SK-N-SH (cell line): ENCODE results near the gene LIN9. TPM values are rescaled to one million over a fixed set of nuclear protein-coding genes. Genes with fewer than 3 reads are reported as not detected.
"Not testable (repeated sequence)": the region's sequence is repeated elsewhere in the genome, so short reads cannot be mapped to it uniquely, and the experiment has no call there.

ENCODE experiments used
- CTCF ChIA-PET: fragments of 300-600, 350-600 bp; formaldehyde crosslinking; extraction: SDS; loops from one replicate; lab custom pipeline; 2021; lab: Yijun Ruan, JAX
- POLR2A ChIA-PET: fragments of 350-600 bp; sonication (Branson Sonifier 250); formaldehyde crosslinking; extraction: SDS; loops from one replicate; lab custom pipeline; 2020; ENCODE audit warnings: antibody characterized with exemption, inconsistent platforms; lab: Yijun Ruan, JAX
- DNase-seq: peaks from one replicate; pipeline ENCODE4 v3.0.0; 2012
- H2AFZ ChIP-seq: fragments of 200-600 bp; sonication (generic); 2 replicates; pipeline ENCODE4 v1.8.1; 2016; ENCODE audit warnings: antibody characterized with exemption, mild to moderate bottlenecking, low read depth
- H3F3A ChIP-seq: fragments of 200-600 bp; sonication (generic); replicated peaks from 2 replicates; pipeline ENCODE3; 2016; ENCODE audit warnings: antibody characterized with exemption, mild to moderate bottlenecking; ENCODE audit not compliant: insufficient read depth
- H3K27ac ChIP-seq, 2 experiments: fragments of 200-500 bp in 1 of 2; fragments of 200-600 bp in 1 of 2; sonication (Bioruptor generic) in 1 of 2; sonication (generic), shearing (Covaris generic) in 1 of 2; 2 replicates each; pipeline versions ENCODE4 v1.5.1 to v1.6.1; 2014 to 2016; ENCODE audit warnings: low read depth in 2 of 2, inconsistent platforms in 1 of 2, low read length in 1 of 2, mild to moderate bottlenecking in 1 of 2, mixed read lengths in 1 of 2
- H3K27me3 ChIP-seq: fragments of 200-600 bp; sonication (generic), shearing (Covaris generic); 2 replicates; pipeline ENCODE4 v1.6.1; 2016; ENCODE audit warnings: mixed run types; ENCODE audit not compliant: insufficient read depth
- H3K36me3 ChIP-seq, 2 experiments: fragments of 200-500 bp in 1 of 2; fragments of 200-600 bp in 1 of 2; sonication (Bioruptor generic) in 1 of 2; sonication (generic) in 1 of 2; replicated peaks in 1 of 2; 2 replicates each; pipeline versions ENCODE3 to v1.5.1; 2014 to 2016; ENCODE audit warnings: low read length in 1 of 2, mild to moderate bottlenecking in 1 of 2; ENCODE audit not compliant: insufficient read depth in 2 of 2, control insufficient read depth in 1 of 2
- H3K4me1 ChIP-seq, 2 experiments: fragments of 200-500 bp in 1 of 2; fragments of 200-600 bp in 1 of 2; sonication (Bioruptor generic) in 1 of 2; sonication (generic), shearing (Covaris generic) in 1 of 2; 2 replicates each; pipeline versions ENCODE4 v1.5.1 to v1.6.1; 2014 to 2016; ENCODE audit warnings: low read depth in 1 of 2, low read length in 1 of 2, mixed run types in 1 of 2; ENCODE audit not compliant: insufficient read depth in 2 of 2, control insufficient read depth in 1 of 2
- H3K4me2 ChIP-seq: fragments of 200-600 bp; sonication (generic), shearing (Covaris generic); 2 replicates; pipeline ENCODE4 v1.6.1; 2017; ENCODE audit warnings: mixed run types
- H3K4me3 ChIP-seq, 2 experiments: fragments of 200-500 bp in 1 of 2; fragments of 200-600 bp in 1 of 2; sonication (Bioruptor generic) in 1 of 2; sonication (generic), shearing (Covaris generic) in 1 of 2; 2 replicates each; pipeline versions ENCODE4 v1.5.1 to v1.8.1; 2014 to 2016; ENCODE audit warnings: low read depth in 2 of 2, inconsistent platforms in 1 of 2, low read length in 1 of 2, mild to moderate bottlenecking in 1 of 2, mixed read lengths in 1 of 2, moderate library complexity in 1 of 2
- H3K79me2 ChIP-seq: fragments of 200-600 bp; sonication (generic); 2 replicates; pipeline ENCODE4 v1.8.1; 2017; ENCODE audit warnings: mild to moderate bottlenecking; ENCODE audit not compliant: insufficient read depth
- H3K9ac ChIP-seq: fragments of 200-600 bp; sonication (generic); 2 replicates; pipeline ENCODE4 v1.6.1; 2017; ENCODE audit warnings: mixed run types
- H3K9me2 ChIP-seq: fragments of 200-600 bp; sonication (generic); 2 replicates; pipeline ENCODE4 v1.6.1; 2017; ENCODE audit warnings: mixed run types
- H3K9me3 ChIP-seq: fragments of 200-600 bp; sonication (generic); 2 replicates; pipeline ENCODE4 v1.6.1; 2017; ENCODE audit warnings: mixed run types, mild to moderate bottlenecking, moderate library complexity
- H4K20me1 ChIP-seq: fragments of 200-600 bp; sonication (generic); 2 replicates; pipeline ENCODE4 v1.6.1; 2017; ENCODE audit warnings: mild to moderate bottlenecking, mixed run types; ENCODE audit not compliant: insufficient read depth
- FOXJ3 ChIP-seq: sonication (generic); formaldehyde crosslinking; IDR thresholded peaks from 2 replicates; pipeline ENCODE4 v1.5.1; 2020; ENCODE audit warnings: mild to moderate bottlenecking, missing genetic modification reagents
- FOXM1 ChIP-seq: IDR thresholded peaks from 2 replicates; pipeline ENCODE4 v1.4.0; 2012; ENCODE audit warnings: low read depth, mild to moderate bottlenecking
- MXI1 ChIP-seq: IDR thresholded peaks from 2 replicates; pipeline ENCODE4 v1.6.1; 2012; ENCODE audit warnings: mild to moderate bottlenecking, low read depth, low read length, improper control_type of control experiment
- POLR2AphosphoS5 ChIP-seq: IDR thresholded peaks from 2 replicates; pipeline ENCODE4 v1.6.1; 2012; ENCODE audit warnings: low read depth, low read length
- TAF1 ChIP-seq: IDR thresholded peaks from 2 replicates; pipeline ENCODE4 v1.6.1; 2012; ENCODE audit warnings: low read depth, mild to moderate bottlenecking, low read length, moderate library complexity, borderline replicate concordance
- WGBS: methylation state at CpG from one replicate; pipeline ENCODE4 v1.1.6; 2017; ENCODE audit warnings: low lambda C conversion rate; 5-methylcytosine and 5-hydroxymethylcytosine counted together
- polyA plus RNA-seq, 3 experiments: library from polyadenylated mRNA; depleted of rRNA; stranded (reverse); fragments of >200 nt; gene quantifications; 2 replicates each; pipeline ENCODE4 v1.2.3, GENCODE V29; 2012
- TF ChIP-seq, protein P1 (sequence below): IDR thresholded peaks from 2 replicates; pipeline ENCODE4 v1.4.0; 2012; ENCODE audit warnings: low read depth
- TF ChIP-seq, protein P2 (sequence below): IDR thresholded peaks from 2 replicates; pipeline ENCODE4 v1.4.0; 2012; ENCODE audit warnings: low read depth, borderline replicate concordance
- TF ChIP-seq, protein P3 (sequence below): fragments of 150-350 bp; IDR thresholded peaks from 2 replicates; pipeline ENCODE4 v1.6.1; 2016; ENCODE audit warnings: mild to moderate bottlenecking, low read depth, low read length
- TF ChIP-seq, protein P4 (sequence below): fragments of 150-350 bp; IDR thresholded peaks from 2 replicates; pipeline ENCODE4 v1.6.1; 2017; ENCODE audit warnings: antibody characterized with exemption, low read length, low read depth, borderline replicate concordance

The LIN9 gene
- polyA plus RNA-seq, 1 of the 3 experiments (the other 2 are of a cell fraction) = 1.7 TPM

DNA sequence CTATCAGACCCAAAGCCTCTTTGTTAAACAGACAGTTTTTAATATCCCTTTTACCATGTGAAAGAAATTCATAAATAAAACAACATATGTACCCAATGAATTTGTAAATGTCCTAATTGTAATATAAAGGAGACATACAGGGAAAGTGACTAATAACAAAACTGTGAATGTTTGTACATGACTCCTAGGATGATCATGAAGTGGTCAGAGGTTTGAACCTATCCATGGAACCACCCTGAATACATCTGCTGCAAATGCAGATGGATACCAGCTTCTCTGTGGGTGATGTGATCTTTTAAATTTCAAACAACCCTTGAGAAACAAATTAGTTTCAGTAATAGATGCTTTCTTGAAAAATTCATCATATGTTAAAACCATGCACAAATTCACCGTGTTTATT lies 105.7 kb downstream of the LIN9 start:
- no peaks in the 10 kb centered on the region for H3K9me2 ChIP-seq
- TF ChIP-seq, protein P1, sequence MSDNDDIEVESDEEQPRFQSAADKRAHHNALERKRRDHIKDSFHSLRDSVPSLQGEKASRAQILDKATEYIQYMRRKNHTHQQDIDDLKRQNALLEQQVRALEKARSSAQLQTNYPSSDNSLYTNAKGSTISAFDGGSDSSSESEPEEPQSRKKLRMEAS = no peak
- TF ChIP-seq POLR2AphosphoS5 (no peak), MXI1 (no peak), FOXJ3 (CRISPR knock-in tag) (no peak), TAF1 (no peak), FOXM1 (no peak)
- TF ChIP-seq, protein P2, sequence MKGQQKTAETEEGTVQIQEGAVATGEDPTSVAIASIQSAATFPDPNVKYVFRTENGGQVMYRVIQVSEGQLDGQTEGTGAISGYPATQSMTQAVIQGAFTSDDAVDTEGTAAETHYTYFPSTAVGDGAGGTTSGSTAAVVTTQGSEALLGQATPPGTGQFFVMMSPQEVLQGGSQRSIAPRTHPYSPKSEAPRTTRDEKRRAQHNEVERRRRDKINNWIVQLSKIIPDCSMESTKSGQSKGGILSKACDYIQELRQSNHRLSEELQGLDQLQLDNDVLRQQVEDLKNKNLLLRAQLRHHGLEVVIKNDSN = no peak
- TF ChIP-seq, protein P3, sequence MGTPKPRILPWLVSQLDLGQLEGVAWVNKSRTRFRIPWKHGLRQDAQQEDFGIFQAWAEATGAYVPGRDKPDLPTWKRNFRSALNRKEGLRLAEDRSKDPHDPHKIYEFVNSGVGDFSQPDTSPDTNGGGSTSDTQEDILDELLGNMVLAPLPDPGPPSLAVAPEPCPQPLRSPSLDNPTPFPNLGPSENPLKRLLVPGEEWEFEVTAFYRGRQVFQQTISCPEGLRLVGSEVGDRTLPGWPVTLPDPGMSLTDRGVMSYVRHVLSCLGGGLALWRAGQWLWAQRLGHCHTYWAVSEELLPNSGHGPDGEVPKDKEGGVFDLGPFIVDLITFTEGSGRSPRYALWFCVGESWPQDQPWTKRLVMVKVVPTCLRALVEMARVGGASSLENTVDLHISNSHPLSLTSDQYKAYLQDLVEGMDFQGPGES = no peak
- TF ChIP-seq, protein P4, sequence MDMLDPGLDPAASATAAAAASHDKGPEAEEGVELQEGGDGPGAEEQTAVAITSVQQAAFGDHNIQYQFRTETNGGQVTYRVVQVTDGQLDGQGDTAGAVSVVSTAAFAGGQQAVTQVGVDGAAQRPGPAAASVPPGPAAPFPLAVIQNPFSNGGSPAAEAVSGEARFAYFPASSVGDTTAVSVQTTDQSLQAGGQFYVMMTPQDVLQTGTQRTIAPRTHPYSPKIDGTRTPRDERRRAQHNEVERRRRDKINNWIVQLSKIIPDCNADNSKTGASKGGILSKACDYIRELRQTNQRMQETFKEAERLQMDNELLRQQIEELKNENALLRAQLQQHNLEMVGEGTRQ = no peak
- H3K36me3 ChIP-seq = no peaks in the 10 kb centered on the region
- CTCF ChIA-PET = interaction anchor here (0.9 to 7.7 kb wide), 4 partner anchors 25 to 945 kb away, joined by 3 to 126 read pairs (median 4); no protein-coding TSS in a partner anchor
- POLR2A ChIA-PET = no interaction called here
- H2AFZ ChIP-seq = no peak overlapping the region
- no peaks in the 10 kb centered on the region for H3K4me1 ChIP-seq
- no peak overlapping the region for H3K4me3 ChIP-seq
- WGBS = 71% methylated on average over 1 of the region's 1 CpG
- no peak for DNase-seq
- no peaks in the 10 kb centered on the region for H3K9me3 ChIP-seq
- H3K4me2 ChIP-seq = no peak overlapping the region
- no peaks in the 10 kb centered on the region; the same call in 1 of the 2 replicates for H3K27me3 ChIP-seq
- H3K79me2 ChIP-seq = no peaks in the 10 kb centered on the region
- no peaks in the 10 kb centered on the region for H4K20me1 ChIP-seq
- no peak overlapping the region for H3K9ac ChIP-seq
- H3F3A ChIP-seq = peaks cover 2% of the 10 kb centered on the region
- no peak overlapping the region for H3K27ac ChIP-seq

DNA sequence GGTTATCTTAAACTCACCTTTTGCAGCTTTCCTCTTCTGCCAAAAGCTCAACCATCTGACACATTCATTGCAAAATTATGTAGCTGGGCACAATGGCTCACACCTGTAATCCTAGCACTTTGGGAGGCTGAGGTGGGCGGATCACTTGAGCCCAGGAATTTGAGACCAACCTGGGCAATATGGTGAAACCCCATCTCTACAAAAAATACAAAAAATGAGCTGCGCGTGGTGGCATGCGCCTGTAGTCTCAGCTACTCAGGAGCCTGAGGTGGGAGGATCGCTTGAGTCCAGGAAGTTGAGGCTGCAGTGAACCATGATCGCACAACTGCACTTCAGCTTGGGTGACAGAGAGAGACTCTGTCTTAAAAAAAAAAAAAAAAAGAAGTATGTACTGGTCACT lies 106.3 kb downstream of the LIN9 start:
- H3K4me3 ChIP-seq, H3K4me1 ChIP-seq, H3K27me3 ChIP-seq, H3K36me3 ChIP-seq, H3F3A ChIP-seq, H3K27ac ChIP-seq, H3K79me2 ChIP-seq, H3K9me2 ChIP-seq, DNase-seq, H4K20me1 ChIP-seq, H3K4me2 ChIP-seq, H3K9me3 ChIP-seq, H2AFZ ChIP-seq, POLR2A ChIA-PET, H3K9ac ChIP-seq: not testable (repeated sequence)
- CTCF ChIA-PET = interaction anchor here (0.6 to 7.7 kb wide), 7 partner anchors 26 to 945 kb away, joined by 3 to 126 read pairs (median 3); no protein-coding TSS in a partner anchor
- WGBS = 86% methylated on average over 6 of the region's 6 CpGs
